Fibroblast of villous mesenchyme (primary cell): ENCODE data around the gene PROZ. TPM values are rescaled to one million over a fixed set of nuclear protein-coding genes. Genes with fewer than 3 reads are reported as not detected.

Experiments used
- DNase-seq: peaks from one replicate; pipeline ENCODE4 v3.0.0-alpha.2; 2010; ENCODE audit warnings: low read depth
- H3K4me3 ChIP-seq: 2 replicates; pipeline ENCODE4 v1.5.1; 2011; ENCODE audit warnings: low read depth, mild to moderate bottlenecking, low read length
- CTCF ChIP-seq: IDR thresholded peaks from 2 replicates; pipeline ENCODE4 v1.5.1; 2012; ENCODE audit warnings: low read depth, mild to moderate bottlenecking, low read length; ENCODE audit not compliant: insufficient read depth
- total RNA-seq: library from RNA; depleted of rRNA; stranded (reverse); fragments of >200 nt; gene quantifications from 2 replicates; pipeline ENCODE4 v1.2.3, GENCODE V29; 2012

Gene PROZ
- total RNA-seq, 1 donor = under 0.01 TPM

- DNase-seq = no peak
- no peak overlapping the region for H3K4me3 ChIP-seq
- no peak for TF ChIP-seq CTCF
Observed at GRCh38 chr13:113125506-113126264, 32.8 kb upstream of the PROZ start.

- no peak overlapping the region for H3K4me3 ChIP-seq
- TF ChIP-seq CTCF = no peak
- DNase-seq = no peak
Observed at GRCh38 chr13:113126265-113127150, 31.9 kb upstream of the PROZ start.

- DNase-seq = no peak
- H3K4me3 ChIP-seq = no peak overlapping the region
- no peak for TF ChIP-seq CTCF
Observed at GRCh38 chr13:113129480-113129879, 29.0 kb upstream of the PROZ start.

- peak overlapping the region; percentile 42 for H3K4me3 ChIP-seq
- DNase-seq = no peak
- TF ChIP-seq CTCF = no peak
Observed at GRCh38 chr13:113129921-113130750, 28.3 kb upstream of the PROZ start.

- TF ChIP-seq CTCF = no peak
- DNase-seq = no peak
- no peak overlapping the region for H3K4me3 ChIP-seq
Observed at GRCh38 chr13:113135281-113135760, 23.1 kb upstream of the PROZ start.

- H3K4me3 ChIP-seq = no peak overlapping the region
- TF ChIP-seq CTCF = no peak
- no peak for DNase-seq
Observed at GRCh38 chr13:113137691-113138298, 20.7 kb upstream of the PROZ start.
